Measurements from ENCODE around the gene TPM2. TPM values are rescaled to one million over a fixed set of nuclear protein-coding genes. Genes with fewer than 3 reads are reported as not detected.

The TPM2 gene
- total RNA-seq, 4 donors from 2014 or later, result 493 to 2,531 (median 633) TPM

- peak overlapping the region in 3 of 4 donors; percentile 13 to 83 (median 74) for H3K4me3 ChIP-seq
- in situ Hi-C loops (cut with MboI; ENCODE audit: low pct_ligation_motif_present in 1 of 4, low pct_unique_long_range_greater_than_20kb in 1 of 4, low sequenced_read_pairs in 3 of 4) (no loop called here), intact Hi-C loops (cut with DNase I; ENCODE audit: low total_unique reads) (loop anchor here (5.0 kb wide), 1 partner anchor 72 kb away; the partner anchor contains the start of genes CCDC107 and RMRP)
- H3K9me3 ChIP-seq, result no peaks in the 10 kb centered on the region
- H3K27me3 ChIP-seq, result no peaks in the 10 kb centered on the region
- peaks cover 46 to 68% (median 66%) of the 10 kb centered on the region in 4 donors for H3K4me1 ChIP-seq
- peak overlapping the region; percentile 94 to 98 (median 97) for H3K27ac ChIP-seq
- peaks cover 0 to 16% (median 7%) of the 10 kb centered on the region in 4 donors for H3K36me3 ChIP-seq
- 59 to 61% methylated on average over 3 of the region's 3 CpGs for WGBS, 2 donors (ENCODE audit: low coverage in 1 of 2)
- TF ChIP-seq POLR2AphosphoS5 (IDR thresholded peaks at IDR 0.05), result no peak
- no peak for TF ChIP-seq EP300 (IDR thresholded peaks at IDR 0.05; ENCODE audit: low read depth)
- TF ChIP-seq CTCF (IDR thresholded peaks at IDR 0.05), result no peak
- DNase-seq, result no peak
Observed at GRCh38 chr9:35729101-35729500, 39.4 kb upstream of the TPM2 start.

- H3K4me3 ChIP-seq, result peak overlapping the region in 3 of 4 donors; percentile 0 to 83 (median 74)
- DNase-seq, result peak; percentile 78
- peak overlapping the region; percentile 94 to 98 (median 97) for H3K27ac ChIP-seq
- WGBS, 2 donors (ENCODE audit: low coverage in 1 of 2), result 23 to 35% methylated on average over 4 to 10 of the region's 10 CpGs
- TF ChIP-seq EP300 (IDR thresholded peaks at IDR 0.05; ENCODE audit: low read depth) (peak; percentile 53), POLR2AphosphoS5 (IDR thresholded peaks at IDR 0.05) (peak; percentile 66 to 87 (median 82)), CTCF (IDR thresholded peaks at IDR 0.05) (no peak), POLR2A (IDR thresholded peaks at IDR 0.05) (peak; percentile 71)
- in situ Hi-C loops (cut with MboI; ENCODE audit: low pct_ligation_motif_present in 1 of 4, low pct_unique_long_range_greater_than_20kb in 1 of 4, low sequenced_read_pairs in 3 of 4), result no loop called here
- no peaks in the 10 kb centered on the region for H3K9me3 ChIP-seq
- peaks cover 0 to 24% (median 13%) of the 10 kb centered on the region in 4 donors for H3K36me3 ChIP-seq
- intact Hi-C loops (cut with DNase I; ENCODE audit: low total_unique reads), result loop anchor here (5.0 kb wide), 1 partner anchor 71 kb away; the partner anchor contains the start of genes CCDC107 and RMRP
- no peaks in the 10 kb centered on the region for H3K27me3 ChIP-seq
- peaks cover 38 to 60% (median 58%) of the 10 kb centered on the region in 4 donors for H3K4me1 ChIP-seq
Observed at GRCh38 chr9:35728041-35728971, 38.6 kb upstream of the TPM2 start.

- H3K27me3 ChIP-seq, result no peaks in the 10 kb centered on the region
- WGBS, 2 donors (ENCODE audit: low coverage in 1 of 2), result 39% methylated on average over 5 of the region's 5 CpGs; no CpG with 5 or more reads in 1 of the 2 donors
- H3K36me3 ChIP-seq, result peaks cover 0 to 28% (median 15%) of the 10 kb centered on the region in 4 donors
- no peak for DNase-seq
- H3K9me3 ChIP-seq, result no peaks in the 10 kb centered on the region
- in situ Hi-C loops (cut with MboI; ENCODE audit: low pct_ligation_motif_present in 1 of 4, low pct_unique_long_range_greater_than_20kb in 1 of 4, low sequenced_read_pairs in 3 of 4), result no loop called here
- H3K4me3 ChIP-seq, result peak overlapping the region in 2 of 4 donors; percentile 74 to 83
- intact Hi-C loops (cut with DNase I; ENCODE audit: low total_unique reads), result loop anchor here (5.0 kb wide), 1 partner anchor 70 kb away; the partner anchor contains the start of genes CCDC107 and RMRP
- TF ChIP-seq POLR2AphosphoS5 (IDR thresholded peaks at IDR 0.05) (no peak), EP300 (IDR thresholded peaks at IDR 0.05; ENCODE audit: low read depth) (no peak), CTCF (IDR thresholded peaks at IDR 0.05) (no peak), POLR2A (IDR thresholded peaks at IDR 0.05) (no peak)
- H3K4me1 ChIP-seq, result peaks cover 35 to 55% (median 54%) of the 10 kb centered on the region in 4 donors
- H3K27ac ChIP-seq, result peak overlapping the region; percentile 94 to 98 (median 97)
Observed at GRCh38 chr9:35727676-35728040, 37.9 kb upstream of the TPM2 start.

GRCh38 chr9:35726931-35727330, 37.2 kb upstream of the TPM2 start:
- Histone ChIP-seq H3K27ac (peak overlapping the region; percentile 94 to 98 (median 97)), H3K4me3 (peak overlapping the region in 1 of 4 donors; percentile 83), H3K27me3 (no peaks in the 10 kb centered on the region), H3K36me3 (peaks cover 0 to 34% (median 19%) of the 10 kb centered on the region in 4 donors), H3K4me1 (peaks cover 35 to 55% (median 54%) of the 10 kb centered on the region in 4 donors), H3K9me3 (no peaks in the 10 kb centered on the region)
- TF ChIP-seq POLR2AphosphoS5 (IDR thresholded peaks at IDR 0.05), result peak in 1 of 3 donors; percentile 16
- no peak for TF ChIP-seq CTCF (IDR thresholded peaks at IDR 0.05)
- intact Hi-C loops (cut with DNase I; ENCODE audit: low total_unique reads) (loop anchor here (5.0 kb wide), 1 partner anchor 70 kb away; the partner anchor contains the start of genes CCDC107 and RMRP), in situ Hi-C loops (cut with MboI; ENCODE audit: low pct_ligation_motif_present in 1 of 4, low pct_unique_long_range_greater_than_20kb in 1 of 4, low sequenced_read_pairs in 3 of 4) (no loop called here)
- 42 to 50% methylated on average over 1 to 3 of the region's 3 CpGs for WGBS, 2 donors (ENCODE audit: low coverage in 1 of 2)
- DNase-seq, result peak; percentile 49
